ENCODE data around the gene ZDHHC17. TPM values are rescaled to one million over a fixed set of nuclear protein-coding genes. Genes with fewer than 3 reads are reported as not detected.

Gene ZDHHC17
- total RNA-seq, 1 donor from 2014 or later, result 26.1 TPM

DNA sequence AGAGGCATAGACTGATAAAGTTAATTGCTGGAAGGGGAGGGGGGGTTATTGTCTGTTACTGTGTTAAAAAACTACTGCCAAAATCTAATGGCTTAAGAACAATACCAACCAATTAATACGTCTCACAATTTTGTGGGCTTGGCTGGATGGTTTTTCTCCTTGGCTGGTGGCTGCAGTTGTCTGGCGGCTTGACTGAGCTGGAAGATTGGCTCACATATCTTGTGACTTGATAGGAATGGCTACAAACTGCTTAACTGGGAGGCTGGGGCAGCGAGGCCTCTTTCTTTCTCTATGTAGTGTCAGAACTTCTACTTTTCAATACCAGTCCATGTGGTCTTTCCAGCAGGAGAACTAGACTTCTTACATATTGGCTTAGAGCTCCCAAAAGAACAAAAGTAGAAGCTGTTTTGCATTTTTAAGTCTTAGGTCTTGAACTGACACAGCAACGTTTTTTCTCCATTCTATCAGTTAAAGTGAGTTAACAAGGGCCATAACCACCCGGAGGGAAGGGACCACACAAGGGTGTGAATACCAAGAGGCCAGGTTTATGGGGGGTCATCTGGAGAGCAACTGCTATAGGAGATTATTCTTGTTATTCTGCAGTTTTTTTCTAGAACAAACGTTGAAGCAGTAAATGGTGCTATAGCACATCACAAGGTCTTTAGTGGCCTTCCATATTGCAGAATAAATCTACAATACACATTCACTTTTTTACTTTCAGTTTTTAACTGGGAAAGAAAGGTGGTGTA is 46.9 kb downstream of the ZDHHC17 start:
- Histone ChIP-seq H3K4me3 (ENCODE audit: low read depth, low read length) (no peak overlapping the region), H3K27me3 (ENCODE audit: control insufficient read depth, insufficient read depth, low read length) (no peaks in the 10 kb centered on the region), H3K36me3 (ENCODE audit: control insufficient read depth, insufficient read depth, low read length) (no peaks in the 10 kb centered on the region)
- DNase-seq (ENCODE audit: low read depth), result no peak
- TF ChIP-seq, protein P1, sequence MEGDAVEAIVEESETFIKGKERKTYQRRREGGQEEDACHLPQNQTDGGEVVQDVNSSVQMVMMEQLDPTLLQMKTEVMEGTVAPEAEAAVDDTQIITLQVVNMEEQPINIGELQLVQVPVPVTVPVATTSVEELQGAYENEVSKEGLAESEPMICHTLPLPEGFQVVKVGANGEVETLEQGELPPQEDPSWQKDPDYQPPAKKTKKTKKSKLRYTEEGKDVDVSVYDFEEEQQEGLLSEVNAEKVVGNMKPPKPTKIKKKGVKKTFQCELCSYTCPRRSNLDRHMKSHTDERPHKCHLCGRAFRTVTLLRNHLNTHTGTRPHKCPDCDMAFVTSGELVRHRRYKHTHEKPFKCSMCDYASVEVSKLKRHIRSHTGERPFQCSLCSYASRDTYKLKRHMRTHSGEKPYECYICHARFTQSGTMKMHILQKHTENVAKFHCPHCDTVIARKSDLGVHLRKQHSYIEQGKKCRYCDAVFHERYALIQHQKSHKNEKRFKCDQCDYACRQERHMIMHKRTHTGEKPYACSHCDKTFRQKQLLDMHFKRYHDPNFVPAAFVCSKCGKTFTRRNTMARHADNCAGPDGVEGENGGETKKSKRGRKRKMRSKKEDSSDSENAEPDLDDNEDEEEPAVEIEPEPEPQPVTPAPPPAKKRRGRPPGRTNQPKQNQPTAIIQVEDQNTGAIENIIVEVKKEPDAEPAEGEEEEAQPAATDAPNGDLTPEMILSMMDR (IDR thresholded peaks at IDR 0.05; ENCODE audit: insufficient read depth, low read length, severe bottlenecking), result no peak
- FAIRE-seq, result no peak

DNA sequence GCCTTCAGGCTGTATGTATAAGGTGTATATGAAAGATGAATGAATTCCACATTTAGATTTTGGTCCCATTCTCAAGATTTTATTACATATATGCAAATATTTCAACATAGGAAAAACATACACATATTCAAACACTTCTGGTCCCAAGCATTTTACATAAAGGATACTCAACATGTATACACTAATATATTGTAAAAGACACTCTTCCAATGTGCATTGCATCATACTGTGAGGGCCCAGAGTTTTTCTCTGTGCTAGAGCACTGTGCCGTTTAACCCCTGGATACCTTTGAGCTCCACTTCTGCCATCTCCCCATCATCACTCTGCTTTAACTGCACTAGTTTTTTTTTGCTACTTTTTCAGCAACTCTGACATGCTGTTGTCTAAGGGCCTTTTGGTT is 48.1 kb downstream of the ZDHHC17 start:
- no peak overlapping the region for H3K4me3 ChIP-seq (ENCODE audit: low read depth, low read length)
- no peaks in the 10 kb centered on the region for H3K27me3 ChIP-seq (ENCODE audit: control insufficient read depth, insufficient read depth, low read length)
- DNase-seq (ENCODE audit: low read depth), result no peak
- no peak for FAIRE-seq
- TF ChIP-seq, protein P1 (IDR thresholded peaks at IDR 0.05; ENCODE audit: insufficient read depth, low read length, severe bottlenecking), result no peak
- H3K36me3 ChIP-seq (ENCODE audit: control insufficient read depth, insufficient read depth, low read length), result no peaks in the 10 kb centered on the region

DNA sequence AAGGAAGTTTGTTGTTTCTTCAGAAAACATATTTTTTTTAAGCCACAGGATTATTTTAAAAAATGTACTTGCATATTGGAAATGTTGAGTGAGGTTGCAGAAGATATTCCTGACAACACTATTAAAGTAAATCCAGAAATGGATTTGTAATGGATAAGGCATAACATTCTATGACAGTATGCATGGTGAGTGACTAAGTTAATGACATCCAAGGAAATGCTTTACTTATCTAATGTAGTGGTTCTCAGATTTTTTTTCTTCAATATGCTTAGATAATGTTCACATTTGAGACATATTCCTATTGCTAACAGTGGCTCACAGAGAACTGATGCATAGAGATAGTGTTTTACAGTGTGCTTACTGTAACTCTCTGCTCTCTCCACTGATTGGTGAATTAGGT is 49.4 kb downstream of the ZDHHC17 start:
- Histone ChIP-seq H3K36me3 (ENCODE audit: control insufficient read depth, insufficient read depth, low read length) (no peaks in the 10 kb centered on the region), H3K27me3 (ENCODE audit: control insufficient read depth, insufficient read depth, low read length) (no peaks in the 10 kb centered on the region), H3K4me3 (ENCODE audit: low read depth, low read length) (no peak overlapping the region)
- DNase-seq (ENCODE audit: low read depth) (no peak), FAIRE-seq (no peak)
- TF ChIP-seq, protein P1 (IDR thresholded peaks at IDR 0.05; ENCODE audit: insufficient read depth, low read length, severe bottlenecking), result no peak

DNA sequence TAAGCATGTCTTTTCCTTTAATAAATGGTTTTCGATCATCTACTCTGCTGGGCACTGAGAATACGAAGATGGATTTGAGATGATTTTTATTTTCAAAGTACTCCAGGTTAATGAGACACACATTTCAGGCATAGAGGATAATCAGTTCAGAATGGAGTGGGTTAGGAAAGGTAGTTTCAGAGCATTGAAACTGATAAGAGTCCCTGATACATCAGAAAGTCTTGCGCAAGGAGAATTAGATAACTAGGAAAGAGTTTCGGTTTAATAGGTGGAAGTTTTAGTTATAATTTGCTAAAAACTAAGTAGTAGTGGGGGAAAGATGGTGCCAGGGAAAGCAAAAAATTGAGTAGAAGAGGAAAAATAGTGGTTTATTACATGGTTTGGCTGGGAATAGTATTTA is 50.1 kb downstream of the ZDHHC17 start:
- DNase-seq (ENCODE audit: low read depth), result no peak
- Histone ChIP-seq H3K36me3 (ENCODE audit: control insufficient read depth, insufficient read depth, low read length) (no peaks in the 10 kb centered on the region), H3K4me3 (ENCODE audit: low read depth, low read length) (no peak overlapping the region), H3K27me3 (ENCODE audit: control insufficient read depth, insufficient read depth, low read length) (no peaks in the 10 kb centered on the region)
- TF ChIP-seq, protein P1 (IDR thresholded peaks at IDR 0.05; ENCODE audit: insufficient read depth, low read length, severe bottlenecking), result no peak
- no peak for FAIRE-seq

DNA sequence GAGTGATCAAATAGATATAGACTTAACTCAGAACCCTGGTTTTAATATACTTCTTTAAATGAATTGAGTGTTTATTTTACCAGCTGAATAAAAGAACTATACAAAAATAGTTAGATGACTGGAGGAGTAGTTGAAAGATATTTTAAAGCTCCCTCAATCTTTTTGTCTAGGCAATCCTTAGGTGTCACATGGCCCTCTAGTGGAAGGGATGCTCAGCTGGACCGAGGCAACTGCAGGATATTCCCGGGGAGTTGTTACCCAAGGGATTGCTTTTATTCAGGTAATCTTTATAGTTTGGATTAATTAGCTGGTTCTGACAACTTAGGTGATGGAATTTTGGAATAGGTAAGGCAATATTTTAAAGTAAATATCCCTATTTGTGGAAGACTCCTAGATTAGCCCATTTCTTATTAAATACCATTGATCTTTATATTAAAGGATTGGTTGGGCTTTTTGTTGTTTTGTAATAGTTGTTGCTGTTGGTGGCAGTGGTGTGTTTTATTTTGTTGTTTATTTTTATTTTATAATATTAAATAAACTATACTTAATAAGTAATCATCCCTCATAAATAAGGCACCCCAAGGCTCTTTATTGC is 57.1 kb downstream of the ZDHHC17 start:
- FAIRE-seq, result no peak

More for the DNA sequence above, 57.1 kb downstream of the ZDHHC17 start:
- H3K36me3 ChIP-seq (ENCODE audit: control insufficient read depth, insufficient read depth, low read length), result no peaks in the 10 kb centered on the region
- H3K4me3 ChIP-seq (ENCODE audit: low read depth, low read length), result no peak overlapping the region
- no peaks in the 10 kb centered on the region for H3K27me3 ChIP-seq (ENCODE audit: control insufficient read depth, insufficient read depth, low read length)
- DNase-seq (ENCODE audit: low read depth), result peak; percentile 37
- TF ChIP-seq, protein P1 (IDR thresholded peaks at IDR 0.05; ENCODE audit: insufficient read depth, low read length, severe bottlenecking), result peak; percentile 53

Measured in bronchial epithelial cell (primary cell).